Esophagus squamous epithelium (tissue), 4 donors: ENCODE results near the gene CXCL6.

Experiments
- POLR2A ChIP-seq, 4 donors: fragments of 450-650 bp; IDR thresholded peaks; one replicate each; pipeline ENCODE4 v1.6.1; 2017; ENCODE audit warnings: antibody characterized with exemption in 4 of 4, mild to moderate bottlenecking in 4 of 4, moderate library complexity in 3 of 4
- TF ChIP-seq, protein P1 (sequence below), 6 experiments: fragments of 450-650 bp in 4 of 6; fragments of 200-600 bp in 2 of 6; sonication (generic) in 2 of 6; IDR thresholded peaks; one replicate each; pipeline ENCODE4 v1.5.1; 2016 to 2019; ENCODE audit warnings: antibody characterized with exemption in 6 of 6, mild to moderate bottlenecking in 4 of 6, moderate library complexity in 4 of 6

DNA sequence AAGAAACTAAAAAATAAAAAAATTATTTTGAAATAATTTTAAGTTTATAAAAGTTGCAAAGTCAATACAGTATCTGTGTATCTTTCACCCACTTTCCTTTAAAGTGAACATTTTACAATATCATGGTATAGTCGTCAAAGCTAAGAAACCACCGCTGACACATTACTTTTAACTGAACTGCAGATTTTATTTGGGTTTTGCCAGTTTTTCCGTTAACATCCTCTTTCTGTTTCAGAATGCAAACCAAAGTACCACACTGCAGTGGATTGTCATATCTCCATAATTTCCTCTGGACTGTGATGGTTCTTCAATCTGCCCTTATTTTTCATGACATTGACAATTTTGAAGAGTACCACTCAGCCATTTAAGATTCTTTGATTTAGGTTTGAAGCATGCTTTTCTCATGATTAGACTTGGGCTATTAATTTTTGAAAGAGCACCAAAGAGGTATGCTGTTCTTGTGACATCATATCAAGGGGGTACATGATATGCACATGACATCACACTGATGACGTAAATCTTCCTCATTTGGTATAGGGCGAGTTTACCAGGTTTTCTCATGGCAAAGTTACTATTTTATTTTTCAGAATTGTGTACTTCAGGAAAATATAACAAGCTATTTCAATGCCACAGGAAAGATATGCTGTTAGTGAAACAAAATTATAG is 29.1 kb downstream of the CXCL6 start:
- TF ChIP-seq, protein P1, sequence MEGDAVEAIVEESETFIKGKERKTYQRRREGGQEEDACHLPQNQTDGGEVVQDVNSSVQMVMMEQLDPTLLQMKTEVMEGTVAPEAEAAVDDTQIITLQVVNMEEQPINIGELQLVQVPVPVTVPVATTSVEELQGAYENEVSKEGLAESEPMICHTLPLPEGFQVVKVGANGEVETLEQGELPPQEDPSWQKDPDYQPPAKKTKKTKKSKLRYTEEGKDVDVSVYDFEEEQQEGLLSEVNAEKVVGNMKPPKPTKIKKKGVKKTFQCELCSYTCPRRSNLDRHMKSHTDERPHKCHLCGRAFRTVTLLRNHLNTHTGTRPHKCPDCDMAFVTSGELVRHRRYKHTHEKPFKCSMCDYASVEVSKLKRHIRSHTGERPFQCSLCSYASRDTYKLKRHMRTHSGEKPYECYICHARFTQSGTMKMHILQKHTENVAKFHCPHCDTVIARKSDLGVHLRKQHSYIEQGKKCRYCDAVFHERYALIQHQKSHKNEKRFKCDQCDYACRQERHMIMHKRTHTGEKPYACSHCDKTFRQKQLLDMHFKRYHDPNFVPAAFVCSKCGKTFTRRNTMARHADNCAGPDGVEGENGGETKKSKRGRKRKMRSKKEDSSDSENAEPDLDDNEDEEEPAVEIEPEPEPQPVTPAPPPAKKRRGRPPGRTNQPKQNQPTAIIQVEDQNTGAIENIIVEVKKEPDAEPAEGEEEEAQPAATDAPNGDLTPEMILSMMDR (IDR thresholded peaks at IDR 0.05), result no peak
- TF ChIP-seq POLR2A (IDR thresholded peaks at IDR 0.05), result no peak
